Neuronal stem cell (in vitro differentiated cells): ENCODE data around the gene FGD3.
A peak's percentile ranks its signal among the peaks of the same experiment; 100 is the strongest.

Experiments
- DNase-seq: peaks from one replicate; pipeline ENCODE4 v3.0.0-alpha.2; 2013; ENCODE audit warnings: low spot score
- H2AFZ ChIP-seq: one replicate; pipeline ENCODE4 v1.6.1; 2013; ENCODE audit warnings: mild to moderate bottlenecking, low read length, inconsistent platforms
- H2AK5ac ChIP-seq: 2 replicates; pipeline ENCODE4 v1.6.1; 2013; ENCODE audit warnings: low read depth, mild to moderate bottlenecking, inconsistent platforms, low read length, moderate library complexity, mixed read lengths
- H2BK120ac ChIP-seq: 2 replicates; pipeline ENCODE4 v1.6.1; 2013; ENCODE audit warnings: low read depth, mild to moderate bottlenecking, inconsistent platforms, low read length, moderate library complexity, mixed read lengths
- H2BK12ac ChIP-seq: one replicate; pipeline ENCODE4 v1.6.1; 2013; ENCODE audit warnings: low read length, inconsistent platforms
- H2BK15ac ChIP-seq: 2 replicates; pipeline ENCODE4 v1.6.1; 2013; ENCODE audit warnings: mild to moderate bottlenecking, low read length, inconsistent platforms, mixed read lengths
- H2BK5ac ChIP-seq: one replicate; pipeline ENCODE4 v1.6.1; 2013; ENCODE audit warnings: inconsistent platforms, mild to moderate bottlenecking, low read length, moderate library complexity
- H3K14ac ChIP-seq: one replicate; pipeline ENCODE4 v1.6.1; 2013; ENCODE audit warnings: low read length, inconsistent platforms
- H3K18ac ChIP-seq: 2 replicates; pipeline ENCODE4 v1.6.1; 2013; ENCODE audit warnings: low read length, inconsistent platforms
- H3K23ac ChIP-seq: 2 replicates; pipeline ENCODE4 v1.6.1; 2013; ENCODE audit warnings: low read depth, mild to moderate bottlenecking, mixed read lengths, low read length, inconsistent platforms; ENCODE audit not compliant: poor library complexity
- H3K27ac ChIP-seq: replicated peaks from 3 replicates; pipeline ENCODE4 v1.5.1; 2013; ENCODE audit warnings: low read length, inconsistent platforms
- H3K27me3 ChIP-seq, 3 experiments: 2 replicates each; pipeline ENCODE4 v1.6.1; 2013; ENCODE audit warnings: low read length in 3 of 3, mild to moderate bottlenecking in 2 of 3, inconsistent platforms in 1 of 3, low read depth in 1 of 3, mixed read lengths in 1 of 3, moderate library complexity in 1 of 3; ENCODE audit not compliant: control insufficient read depth in 3 of 3, insufficient read depth in 3 of 3
- H3K36me3 ChIP-seq, 2 donors: replicated peaks in 1 of 2; 2 replicates each; pipeline ENCODE4 v1.6.1; 2013; ENCODE audit warnings: low read length in 2 of 2; ENCODE audit not compliant: control insufficient read depth in 2 of 2, insufficient read depth in 2 of 2
- H3K4ac ChIP-seq: 2 replicates; pipeline ENCODE4 v1.6.1; 2013; ENCODE audit warnings: inconsistent platforms, mild to moderate bottlenecking, low read length, moderate library complexity
- H3K4me1 ChIP-seq, 2 donors: 1 replicate in 1 of 2; 2 replicates in 1 of 2; pipeline ENCODE4 v1.6.1; 2013; ENCODE audit warnings: low read length in 2 of 2, low read depth in 1 of 2; ENCODE audit not compliant: control insufficient read depth in 2 of 2, insufficient read depth in 1 of 2
- H3K4me2 ChIP-seq: one replicate; pipeline ENCODE4 v1.6.1; 2013; ENCODE audit warnings: mild to moderate bottlenecking, low read length, inconsistent platforms; ENCODE audit not compliant: insufficient read depth, poor library complexity, severe bottlenecking
- H3K4me3 ChIP-seq, 2 donors: 2 replicates each; pipeline ENCODE4 v1.5.1; 2013; ENCODE audit warnings: low read length in 2 of 2, mild to moderate bottlenecking in 2 of 2, inconsistent platforms in 1 of 2, moderate library complexity in 1 of 2
- H3K79me1 ChIP-seq: one replicate; pipeline ENCODE4 v1.6.1; 2013; ENCODE audit warnings: low read depth, mild to moderate bottlenecking, inconsistent platforms, low read length, moderate library complexity
- H3K9ac ChIP-seq: one replicate; pipeline ENCODE4 v1.6.1; 2013; ENCODE audit warnings: mild to moderate bottlenecking, low read depth, low read length, inconsistent platforms; ENCODE audit not compliant: poor library complexity
- H3K9me3 ChIP-seq, 2 donors: replicated peaks in 1 of 2; 2 replicates each; pipeline versions ENCODE3 to v1.6.1; 2013; ENCODE audit warnings: low read length in 2 of 2, mild to moderate bottlenecking in 2 of 2, inconsistent platforms in 1 of 2, low read depth in 1 of 2, mixed read lengths in 1 of 2, moderate library complexity in 1 of 2; ENCODE audit not compliant: control insufficient read depth in 2 of 2, insufficient read depth in 1 of 2
- H4K8ac ChIP-seq: one replicate; pipeline ENCODE4 v1.6.1; 2013; ENCODE audit warnings: low read depth, mild to moderate bottlenecking, inconsistent platforms, low read length, moderate library complexity
- H4K91ac ChIP-seq: one replicate; pipeline ENCODE4 v1.6.1; 2013; ENCODE audit warnings: low read length, low read depth, mild to moderate bottlenecking, inconsistent platforms; ENCODE audit not compliant: poor library complexity
- WGBS, 2 donors: extraction: QIAGEN DNeasy Blood & Tissue Kit; methylation state at CpG; one replicate each; pipeline ENCODE4 v1.1.7; 2013; ENCODE audit warnings: missing lambda C conversion rate in 2 of 2, mixed read lengths in 1 of 2; ENCODE audit not compliant: insufficient read length in 2 of 2, insufficient replicate concordance in 1 of 2; ENCODE audit errors: extremely low coverage in 2 of 2; 5-methylcytosine and 5-hydroxymethylcytosine counted together

FGD3 gene

DNA sequence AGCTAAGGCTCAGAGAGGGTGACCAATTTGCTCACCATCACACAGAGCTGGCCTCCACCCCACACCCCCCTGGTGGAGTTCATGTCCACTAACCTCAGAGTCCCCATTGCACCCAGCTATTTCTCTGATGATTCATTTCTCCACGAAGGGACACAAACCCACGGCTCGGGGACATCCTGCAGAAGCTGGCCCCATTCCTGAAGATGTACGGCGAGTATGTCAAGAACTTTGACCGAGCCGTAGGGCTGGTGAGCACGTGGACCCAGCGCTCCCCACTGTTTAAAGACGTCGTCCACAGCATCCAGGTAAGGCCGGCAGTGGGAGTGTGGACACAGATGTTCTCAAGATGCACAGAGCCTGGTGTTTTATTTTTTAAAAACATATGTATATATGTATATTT is 58.6 kb downstream of the FGD3 start:
- Histone ChIP-seq H3K4me3 (no peak overlapping the region), H4K91ac (no peak overlapping the region), H3K9ac (no peak overlapping the region), H2BK12ac (no peak overlapping the region), H2AK5ac (no peak overlapping the region), H3K4me2 (no peak overlapping the region), H2AFZ (no peak overlapping the region), H3K18ac (no peak overlapping the region), H3K27ac (no peak overlapping the region), H4K8ac (no peak overlapping the region), H3K23ac (no peak overlapping the region), H2BK5ac (no peak overlapping the region), H3K4me1 (peaks cover 0 to 1% of the 10 kb centered on the region in 2 donors), H3K36me3 (no peaks in the 10 kb centered on the region), H2BK120ac (no peak overlapping the region), H3K27me3 (no peaks in the 10 kb centered on the region), H2BK15ac (no peak overlapping the region), H3K4ac (no peak overlapping the region), H3K79me1 (peaks cover 2% of the 10 kb centered on the region), H3K14ac (no peak overlapping the region), H3K9me3 (no peaks in the 10 kb centered on the region)
- no peak for DNase-seq
- no CpG with 5 or more reads among the region's 12 CpGs for WGBS, 2 donors

DNA sequence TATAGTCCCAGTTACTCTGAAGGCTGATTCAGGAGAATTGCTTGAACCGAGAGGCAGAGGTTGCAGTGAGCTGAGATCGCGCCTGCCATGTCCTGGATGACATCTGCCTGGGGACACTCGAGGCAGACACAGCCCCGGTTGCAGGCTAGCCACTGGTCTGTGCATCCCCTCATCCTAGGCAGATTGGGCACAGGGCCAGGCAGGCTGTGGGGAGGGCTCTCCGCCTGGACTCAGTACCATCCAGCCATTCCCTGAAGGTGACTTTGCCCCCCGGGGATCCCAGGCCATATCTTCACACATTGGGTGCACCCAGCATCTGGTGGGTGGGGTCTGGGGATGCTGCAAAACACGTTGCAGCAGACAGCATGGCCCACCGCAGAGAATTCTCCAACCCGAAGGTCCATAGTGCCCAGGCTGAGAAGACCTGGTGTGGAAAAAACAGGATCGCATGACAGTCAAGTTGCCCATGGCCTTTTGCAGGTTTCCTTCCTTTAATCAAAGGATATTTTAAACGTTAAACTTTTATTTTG is 60.3 kb downstream of the FGD3 start:
- H3K14ac ChIP-seq, result peak overlapping the region; percentile 63

GRCh38 chr9:93008457-93008856 is 61.1 kb downstream of the FGD3 start:
- Histone ChIP-seq H4K8ac (no peak overlapping the region), H3K4ac (no peak overlapping the region), H3K23ac (no peak overlapping the region), H2BK15ac (no peak overlapping the region), H3K27ac (no peak overlapping the region), H3K9ac (no peak overlapping the region), H2BK120ac (no peak overlapping the region), H4K91ac (no peak overlapping the region), H3K18ac (no peak overlapping the region), H2AK5ac (no peak overlapping the region), H3K14ac (no peak overlapping the region), H3K36me3 (no peaks in the 10 kb centered on the region), H2BK12ac (no peak overlapping the region), H3K4me2 (no peak overlapping the region), H2BK5ac (no peak overlapping the region), H3K9me3 (no peaks in the 10 kb centered on the region), H3K27me3 (no peaks in the 10 kb centered on the region), H3K79me1 (peaks cover 2% of the 10 kb centered on the region), H3K4me3 (no peak overlapping the region), H3K4me1 (no peaks in the 10 kb centered on the region), H2AFZ (no peak overlapping the region)
- no peak for DNase-seq
- no CpG with 5 or more reads among the region's 8 CpGs for WGBS, 2 donors

More for the DNA sequence above, 60.3 kb downstream of the FGD3 start:
- Histone ChIP-seq H3K4ac (no peak overlapping the region), H2AFZ (no peak overlapping the region), H2BK120ac (no peak overlapping the region), H3K9me3 (no peaks in the 10 kb centered on the region), H2BK15ac (peak overlapping the region; percentile 81), H2AK5ac (no peak overlapping the region), H3K36me3 (no peaks in the 10 kb centered on the region), H4K91ac (no peak overlapping the region), H3K4me3 (peak overlapping the region in 1 of 2 donors; percentile 8), H4K8ac (no peak overlapping the region), H3K4me2 (no peak overlapping the region), H2BK5ac (no peak overlapping the region), H3K23ac (peak overlapping the region; percentile 80), H3K27me3 (no peaks in the 10 kb centered on the region), H3K4me1 (no peaks in the 10 kb centered on the region), H3K79me1 (peaks cover 2% of the 10 kb centered on the region), H3K27ac (no peak overlapping the region), H3K9ac (no peak overlapping the region), H2BK12ac (no peak overlapping the region), H3K18ac (peak overlapping the region; percentile 48)
- no CpG with 5 or more reads among the region's 12 CpGs for WGBS, 2 donors
- DNase-seq, result no peak

- H2AK5ac ChIP-seq, result peak overlapping the region; percentile 47
- H3K36me3 ChIP-seq, result no peaks in the 10 kb centered on the region
- H3K9me3 ChIP-seq, result no peaks in the 10 kb centered on the region
- H3K4me3 ChIP-seq, result no peak overlapping the region
- H3K4me1 ChIP-seq, result no peaks in the 10 kb centered on the region
- H3K18ac ChIP-seq, result peak overlapping the region; percentile 64
- H3K4me2 ChIP-seq, result no peak overlapping the region
- H2AFZ ChIP-seq, result no peak overlapping the region
- no peak overlapping the region for H2BK5ac ChIP-seq
- no peak overlapping the region for H3K9ac ChIP-seq
- no peak overlapping the region for H3K27ac ChIP-seq
- H3K14ac ChIP-seq, result peak overlapping the region; percentile 98
- H4K91ac ChIP-seq, result peak overlapping the region; percentile 72
- H4K8ac ChIP-seq, result peak overlapping the region; percentile 65
- no peaks in the 10 kb centered on the region for H3K27me3 ChIP-seq
- peaks cover 2% of the 10 kb centered on the region for H3K79me1 ChIP-seq
- no CpG with 5 or more reads among the region's 21 CpGs for WGBS, 2 donors
- peak overlapping the region; percentile 66 for H3K4ac ChIP-seq
- H2BK120ac ChIP-seq, result no peak overlapping the region
- peak overlapping the region; percentile 37 for H3K23ac ChIP-seq
- no peak for DNase-seq
- no peak overlapping the region for H2BK12ac ChIP-seq
- peak overlapping the region; percentile 94 for H2BK15ac ChIP-seq
Observed at GRCh38 chr9:93009337-93010015, 62.2 kb downstream of the FGD3 start.
